Measurements from ENCODE around the gene TTC3. TPM values are rescaled to one million over a fixed set of nuclear protein-coding genes. Genes with fewer than 3 reads are reported as not detected.
A peak's percentile ranks its signal among the peaks of the same experiment; 100 is the strongest.

TTC3 gene
- polyA plus RNA-seq, 10 donors, result 124 to 170 (median 135) TPM

GRCh38 chr21:37149411-37149810 lies 76.4 kb downstream of the TTC3 start:
- DNase-seq, result no peak

DNA sequence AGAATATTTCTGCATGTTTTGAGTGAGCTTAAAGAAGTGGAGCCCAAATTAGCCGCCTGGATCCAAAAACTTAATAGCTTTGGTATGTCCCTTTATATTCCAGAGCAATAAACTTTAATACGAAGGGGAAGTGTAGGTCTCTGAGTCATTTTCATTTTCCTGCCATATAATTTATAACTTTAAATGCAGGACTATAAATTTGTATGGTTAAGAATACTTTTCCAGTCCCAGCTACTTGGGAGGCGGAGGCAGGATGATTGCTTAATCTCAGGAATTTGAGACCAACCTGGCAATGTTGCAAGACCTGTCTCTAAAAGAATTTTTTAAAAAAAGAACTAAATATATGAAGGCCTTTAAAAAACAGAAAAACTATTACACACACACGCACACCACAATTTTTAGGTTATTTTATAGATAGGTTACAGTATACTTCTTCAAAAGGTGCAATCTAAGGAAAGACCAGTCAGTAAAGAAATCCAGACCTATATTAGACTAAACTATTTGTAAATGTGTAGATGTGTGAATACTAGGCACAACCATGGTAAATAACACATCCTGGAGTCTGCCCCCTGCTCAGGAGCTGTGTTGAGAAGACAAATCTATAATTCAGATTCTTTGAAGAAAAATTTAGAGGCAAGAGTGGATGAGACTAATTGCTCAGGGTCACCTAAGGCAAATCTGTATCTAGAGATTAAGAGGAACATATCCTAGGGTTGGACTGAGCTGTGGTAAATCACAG lies 80.3 kb downstream of the TTC3 start:
- peak in 2 of 3 donors; percentile 45 to 56 for DNase-seq

- peak; percentile 33 to 48 (median 40) for DNase-seq
Measured at GRCh38 chr21:37153935-37154350, 80.9 kb downstream of the TTC3 start.

DNA sequence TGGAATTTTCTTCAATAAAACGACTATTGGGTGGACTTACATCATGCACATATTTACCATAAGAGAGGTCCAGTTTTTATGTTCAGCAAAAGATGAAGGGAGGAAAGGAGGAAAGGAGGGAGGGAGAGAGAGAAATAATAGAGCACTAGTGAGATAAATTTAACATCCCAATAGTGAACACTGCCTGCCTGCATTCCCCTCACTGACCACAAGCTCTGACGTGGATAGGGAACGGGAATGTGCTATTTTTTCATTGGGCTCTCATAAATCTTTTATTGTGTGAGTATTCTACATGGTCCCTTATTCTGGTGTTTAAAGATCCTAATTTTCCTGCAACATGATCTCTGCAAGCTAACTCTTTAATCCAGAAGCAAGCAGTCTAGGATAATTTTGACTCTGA lies 82.1 kb downstream of the TTC3 start:
- DNase-seq, result no peak

DNA sequence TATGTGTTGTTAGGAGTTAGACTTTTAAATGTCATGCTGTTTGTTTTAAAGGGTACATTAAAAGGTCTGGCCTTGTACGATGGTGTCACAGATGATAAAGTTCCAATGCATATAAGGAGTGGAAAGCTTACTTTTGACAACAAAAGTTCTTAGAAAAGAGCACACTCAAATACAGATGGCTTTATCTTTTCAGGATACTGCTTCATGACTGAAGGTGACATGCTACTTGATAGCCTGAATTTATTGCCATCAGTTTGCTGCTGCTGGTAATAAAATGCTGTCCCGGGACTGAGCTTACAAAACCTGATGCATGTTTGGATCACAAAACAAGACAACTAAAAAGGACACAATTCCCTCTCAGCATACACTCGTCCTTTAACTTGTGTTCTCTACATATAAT lies 84.9 kb downstream of the TTC3 start:
- no peak for DNase-seq

GRCh38 chr21:37159053-37159776 lies 86.2 kb downstream of the TTC3 start:
- DNase-seq, result no peak

DNA sequence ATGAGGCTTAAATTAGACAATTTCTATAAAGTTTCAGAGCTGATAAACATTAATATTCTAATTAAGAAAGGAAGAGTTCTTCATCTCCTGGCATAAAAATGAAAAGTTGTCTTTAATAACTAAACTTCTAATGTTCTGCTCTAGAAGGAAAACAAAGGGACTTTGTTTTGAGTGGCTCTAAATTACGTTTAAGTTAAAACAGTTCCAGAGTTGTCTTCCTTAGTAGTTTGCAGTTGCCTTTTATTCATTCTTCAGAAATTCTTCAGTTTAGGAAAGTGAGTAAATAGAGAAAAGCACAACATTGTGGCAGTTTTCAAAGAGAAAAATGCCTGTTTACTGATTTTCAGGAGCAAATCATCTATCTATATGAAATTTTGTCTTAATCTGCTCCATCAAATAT lies 86.9 kb downstream of the TTC3 start:
- DNase-seq, result no peak

DNA sequence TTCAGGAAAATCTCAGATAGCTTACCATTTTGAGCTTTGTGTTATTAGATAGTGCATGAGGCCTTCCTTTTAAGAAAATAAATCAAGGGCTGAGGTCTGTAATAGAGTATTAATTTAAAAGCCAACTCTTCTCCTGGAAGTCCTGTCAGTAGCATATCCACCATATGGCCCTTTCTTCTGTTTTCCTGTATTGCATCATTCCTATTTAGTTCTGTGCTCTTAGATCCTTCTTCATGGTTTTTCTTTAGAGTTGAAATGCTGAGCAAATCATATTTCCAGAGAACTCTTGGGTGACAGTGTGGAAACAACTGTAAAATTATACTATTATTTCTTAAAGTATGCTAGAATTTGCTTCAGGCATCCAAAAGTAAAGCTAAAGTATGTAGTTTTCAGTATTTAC lies 91.7 kb downstream of the TTC3 start:
- no peak for DNase-seq

- DNase-seq, result no peak
Measured at GRCh38 chr21:37165586-37165985, 92.5 kb downstream of the TTC3 start.

DNA sequence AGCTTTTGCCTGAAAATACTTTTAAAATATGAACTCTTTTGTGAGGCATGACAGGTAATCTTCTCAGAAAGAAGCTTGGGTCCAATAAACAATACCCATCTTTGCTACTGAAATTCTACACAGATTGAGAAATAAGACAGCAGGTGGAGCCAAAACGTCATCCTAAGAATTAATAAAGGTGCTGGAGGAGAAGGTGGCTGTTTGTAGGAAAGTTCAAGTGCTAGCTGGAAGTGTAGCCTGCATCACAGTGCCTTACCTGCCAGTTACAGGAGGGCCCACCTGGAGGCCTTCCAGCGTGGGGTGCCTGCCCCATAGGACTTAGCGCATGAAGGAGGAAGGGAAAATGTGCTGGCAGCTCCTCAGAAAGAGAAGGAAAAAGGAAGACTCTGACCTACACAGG lies 93.7 kb downstream of the TTC3 start:
- DNase-seq, result no peak

GRCh38 chr21:37168666-37169065 lies 95.6 kb downstream of the TTC3 start:
- DNase-seq, result no peak

DNA sequence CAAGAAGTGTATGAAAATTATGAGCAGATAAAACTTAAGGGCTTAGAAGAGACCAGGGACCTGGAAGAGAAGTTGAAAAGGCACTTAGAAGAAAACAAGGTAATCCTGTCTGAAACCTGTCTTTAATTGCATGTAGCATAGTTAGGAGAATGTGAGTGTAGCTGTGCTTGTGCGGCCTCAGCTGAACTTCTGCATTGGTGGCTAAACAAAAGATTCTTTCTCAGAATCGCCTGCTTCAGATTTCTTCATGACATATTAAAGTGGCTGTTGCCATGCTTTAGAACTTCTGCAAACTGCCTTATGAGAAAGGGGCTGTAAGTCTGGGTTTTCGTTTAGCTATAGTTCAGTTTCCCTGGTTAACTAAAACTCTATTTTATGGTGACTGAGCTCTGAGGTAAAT lies 99.6 kb downstream of the TTC3 start:
- no peak for DNase-seq

GRCh38 chr21:37176716-37177115 lies 103.7 kb downstream of the TTC3 start:
- DNase-seq, result no peak

DNA sequence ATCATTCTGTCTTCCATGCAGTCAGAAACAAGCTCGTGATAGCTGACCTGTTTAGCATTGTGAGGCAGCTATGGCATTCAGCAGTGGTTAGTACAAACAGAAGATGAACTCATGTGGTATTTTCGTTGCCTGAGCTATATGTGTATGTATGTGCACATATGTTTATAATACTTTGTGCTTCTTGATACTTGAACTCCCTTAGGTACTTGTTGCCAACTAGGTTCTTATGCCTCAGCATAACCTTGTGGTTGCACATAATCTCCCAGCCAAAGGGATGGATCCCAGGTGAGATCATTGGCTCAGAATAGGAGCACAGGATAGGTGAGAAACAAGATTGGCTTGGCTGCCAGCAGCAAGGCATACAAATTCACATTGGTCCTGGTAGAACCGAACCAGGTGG lies 108.0 kb downstream of the TTC3 start:
- DNase-seq, result peak; percentile 30 to 38 (median 34)

DNA sequence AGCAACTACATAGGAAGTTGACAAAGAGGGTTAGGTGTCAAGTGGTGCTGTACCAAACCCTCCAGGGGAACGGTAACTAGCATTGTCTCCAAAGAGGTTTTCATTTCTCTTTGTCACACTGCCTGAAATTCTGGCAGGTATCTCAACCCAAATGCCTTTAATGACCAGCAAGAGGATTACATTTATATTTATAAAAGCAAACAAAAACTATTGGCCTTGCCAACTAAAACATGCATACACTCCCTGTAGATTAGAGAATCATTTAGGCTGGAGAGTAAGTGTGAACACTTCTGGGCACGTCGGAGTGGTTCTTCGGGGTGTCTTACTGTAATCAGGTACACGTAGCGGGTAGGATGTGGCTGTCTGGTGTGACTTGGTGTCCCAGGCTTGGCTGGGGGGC lies 109.2 kb downstream of the TTC3 start:
- no peak for DNase-seq

DNA sequence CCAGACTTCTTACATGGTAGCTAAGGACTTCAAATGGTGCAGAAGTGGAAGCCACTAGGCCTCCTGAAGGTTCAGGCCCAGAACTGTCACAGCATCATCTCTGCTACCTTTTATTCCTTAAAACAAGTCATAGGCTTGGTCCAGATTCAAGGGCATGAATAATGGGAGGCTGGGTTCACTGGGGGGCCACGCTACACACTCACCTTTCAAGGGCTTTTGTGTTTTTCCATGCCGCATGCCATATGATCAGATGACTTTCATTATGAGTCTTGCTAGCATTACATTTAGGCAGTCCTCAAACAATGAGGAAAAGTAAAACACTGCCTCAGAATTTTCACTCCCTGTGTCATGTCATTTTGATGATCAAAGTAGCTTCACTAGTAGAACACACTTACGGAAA lies 110.7 kb downstream of the TTC3 start:
- DNase-seq, result no peak

DNA sequence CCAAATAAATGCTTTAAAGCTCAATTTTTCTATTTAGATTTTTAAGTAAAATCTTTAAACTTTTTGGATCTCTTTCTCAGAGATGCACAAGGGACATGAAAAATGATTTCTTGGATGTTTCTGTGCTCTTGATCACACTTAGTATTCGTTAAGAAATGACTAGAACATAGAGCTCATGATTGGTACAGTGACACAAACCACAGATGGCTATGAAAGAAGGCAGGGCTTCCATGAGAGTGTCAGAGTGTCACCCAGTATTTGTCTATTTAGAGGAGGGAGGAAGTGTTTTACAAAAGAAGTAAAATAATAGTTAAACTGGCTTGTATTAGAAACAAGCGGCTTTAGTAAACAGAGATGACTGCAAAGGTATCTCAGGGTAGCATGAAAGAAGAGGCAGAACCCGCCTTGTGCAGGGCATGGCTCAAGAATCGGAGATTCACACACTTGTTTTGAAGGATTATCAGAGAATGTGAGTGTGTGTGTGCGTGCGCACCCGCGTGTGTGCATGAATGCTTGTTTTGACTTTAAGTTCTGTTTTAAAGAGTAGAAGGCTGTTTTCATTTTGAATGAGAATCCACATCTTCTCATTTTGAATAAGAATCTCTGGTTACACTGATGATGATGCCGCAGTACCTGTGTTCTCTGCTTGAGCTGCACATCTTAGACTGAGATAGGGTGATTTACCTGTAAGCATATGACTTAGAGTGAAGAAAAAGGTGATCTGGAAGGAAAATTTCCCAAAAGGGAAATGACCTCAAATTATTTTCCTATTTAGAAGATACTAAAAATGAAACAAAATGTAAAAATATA lies 111.9 kb downstream of the TTC3 start:
- DNase-seq, result no peak

GRCh38 chr21:37186983-37187382 lies 113.9 kb downstream of the TTC3 start:
- no peak for DNase-seq

DNA sequence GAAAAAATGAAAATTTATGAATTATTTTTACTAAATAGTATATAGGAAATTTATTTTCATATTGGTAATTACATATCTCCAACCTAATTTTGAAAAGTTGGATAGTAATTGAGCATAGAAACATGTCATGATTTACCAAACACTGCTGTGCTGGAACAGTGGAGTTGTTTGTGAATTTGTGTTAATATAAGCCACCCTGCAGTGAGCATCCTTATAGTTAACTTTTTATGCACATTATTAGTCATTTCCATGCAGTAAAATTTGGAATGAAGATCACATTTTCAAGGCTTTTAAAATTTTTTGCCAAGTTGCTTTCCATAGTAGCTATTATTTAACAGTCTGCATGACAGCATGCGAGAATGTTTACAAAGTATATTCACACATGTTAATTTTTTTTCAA lies 115.8 kb downstream of the TTC3 start:
- no peak for DNase-seq

GRCh38 chr21:37192019-37192418 lies 119.0 kb downstream of the TTC3 start:
- DNase-seq, result no peak

- DNase-seq, result no peak
Measured at GRCh38 chr21:37193006-37193405, 120.0 kb downstream of the TTC3 start.

DNA sequence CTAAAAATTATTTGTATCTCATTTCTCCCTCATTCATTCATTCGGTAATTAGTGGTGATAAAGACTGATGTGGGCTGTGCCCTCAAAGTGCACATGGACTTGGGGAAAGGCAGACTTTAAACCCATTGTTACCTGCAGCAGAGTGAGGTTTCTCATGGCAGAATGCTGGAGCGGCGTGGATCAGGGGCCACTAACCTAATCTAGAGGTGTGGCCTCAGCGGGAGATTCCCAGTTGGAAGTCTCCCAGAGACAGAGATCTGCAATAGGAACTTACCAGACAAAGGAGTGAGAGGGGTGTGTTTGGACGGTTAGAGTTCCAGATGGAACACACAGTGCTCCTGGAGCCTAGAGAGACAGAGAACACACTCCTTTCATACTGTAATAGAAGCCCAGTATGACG lies 120.6 kb downstream of the TTC3 start:
- no peak for DNase-seq

DNA sequence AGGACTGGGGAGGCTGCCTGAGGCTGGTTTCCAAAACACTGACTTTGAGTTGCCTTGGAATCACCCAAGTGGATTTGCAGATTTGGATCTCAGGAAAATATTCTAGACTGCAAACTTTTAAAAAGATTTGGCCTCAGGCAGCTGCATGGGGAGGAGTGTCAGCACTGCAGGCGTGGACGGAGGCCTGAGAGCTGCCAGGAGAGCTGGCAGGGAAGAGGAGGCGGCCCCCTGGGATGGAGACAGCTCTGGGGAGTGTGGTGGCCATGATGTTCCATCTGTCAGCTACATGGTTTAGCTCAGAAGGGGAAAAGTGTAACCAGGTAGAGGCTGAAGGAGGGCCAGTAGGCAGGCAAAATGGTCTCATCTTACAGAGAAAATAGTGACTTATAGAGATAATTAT lies 122.0 kb downstream of the TTC3 start:
- DNase-seq, result no peak
